AG08396 (cell line): ENCODE results near the gene SFPQ.
"Not testable (repeated sequence)": the region's sequence is repeated elsewhere in the genome, so short reads cannot be mapped to it uniquely, and the experiment has no call there.

Experiments
- DNase-seq: peaks from one replicate; pipeline ENCODE4 v3.0.0; 2012; ENCODE audit warnings: low spot score, mixed read lengths

The SFPQ gene

GRCh38 chr1:35143737-35144508 is 49.0 kb downstream of the SFPQ start:
- no peak for DNase-seq

GRCh38 chr1:35142728-35143127 is 50.2 kb downstream of the SFPQ start:
- not testable (repeated sequence) for DNase-seq

GRCh38 chr1:35142294-35142693 is 50.7 kb downstream of the SFPQ start:
- DNase-seq, result not testable (repeated sequence)

- not testable (repeated sequence) for DNase-seq
These were observed 55.4 kb downstream of the SFPQ start for GRCh38 chr1:35137590-35137989.

- DNase-seq, result no peak
These were observed 56.2 kb downstream of the SFPQ start for GRCh38 chr1:35136780-35137179.
